SK-N-SH treated with all-trans-retinoic acid at 6 μM for 48 hours (cell line): ENCODE measurements around the gene PPFIA1.

Experiments
- CREB5 ChIP-seq: fragments of 250-450 bp; sonication (Bioruptor Pico); IDR thresholded peaks from 2 replicates; pipeline ENCODE4 v1.5.1; 2020; ENCODE audit warnings: low read depth, mild to moderate bottlenecking, moderate library complexity
- OSR1 ChIP-seq: fragments of 250-450 bp; sonication (Bioruptor Pico); IDR thresholded peaks from 2 replicates; pipeline ENCODE4 v1.8.0; 2022; ENCODE audit warnings: moderate library complexity, mild to moderate bottlenecking, inconsistent platforms
- ZNF565 ChIP-seq: fragments of 450-650 bp; formaldehyde crosslinking; conservative IDR thresholded peaks from 2 replicates; pipeline ENCODE4 v1.5.0; 2020; ENCODE audit warnings: low read depth, mild to moderate bottlenecking, moderate library complexity
- TF ChIP-seq, protein P1 (sequence below): fragments of 250-450 bp; sonication (Bioruptor Pico); IDR thresholded peaks from 2 replicates; pipeline ENCODE4 v1.5.0; 2020; ENCODE audit warnings: mild to moderate bottlenecking, moderate library complexity
- TF ChIP-seq, protein P2 (sequence below): fragments of 250-450 bp; sonication (Bioruptor Pico); IDR thresholded peaks from 2 replicates; pipeline ENCODE4 v1.8.0; 2020; ENCODE audit warnings: mild to moderate bottlenecking, moderate library complexity, borderline replicate concordance

- no peak for TF ChIP-seq CREB5 (CRISPR knock-in tag)
- TF ChIP-seq, protein P1, sequence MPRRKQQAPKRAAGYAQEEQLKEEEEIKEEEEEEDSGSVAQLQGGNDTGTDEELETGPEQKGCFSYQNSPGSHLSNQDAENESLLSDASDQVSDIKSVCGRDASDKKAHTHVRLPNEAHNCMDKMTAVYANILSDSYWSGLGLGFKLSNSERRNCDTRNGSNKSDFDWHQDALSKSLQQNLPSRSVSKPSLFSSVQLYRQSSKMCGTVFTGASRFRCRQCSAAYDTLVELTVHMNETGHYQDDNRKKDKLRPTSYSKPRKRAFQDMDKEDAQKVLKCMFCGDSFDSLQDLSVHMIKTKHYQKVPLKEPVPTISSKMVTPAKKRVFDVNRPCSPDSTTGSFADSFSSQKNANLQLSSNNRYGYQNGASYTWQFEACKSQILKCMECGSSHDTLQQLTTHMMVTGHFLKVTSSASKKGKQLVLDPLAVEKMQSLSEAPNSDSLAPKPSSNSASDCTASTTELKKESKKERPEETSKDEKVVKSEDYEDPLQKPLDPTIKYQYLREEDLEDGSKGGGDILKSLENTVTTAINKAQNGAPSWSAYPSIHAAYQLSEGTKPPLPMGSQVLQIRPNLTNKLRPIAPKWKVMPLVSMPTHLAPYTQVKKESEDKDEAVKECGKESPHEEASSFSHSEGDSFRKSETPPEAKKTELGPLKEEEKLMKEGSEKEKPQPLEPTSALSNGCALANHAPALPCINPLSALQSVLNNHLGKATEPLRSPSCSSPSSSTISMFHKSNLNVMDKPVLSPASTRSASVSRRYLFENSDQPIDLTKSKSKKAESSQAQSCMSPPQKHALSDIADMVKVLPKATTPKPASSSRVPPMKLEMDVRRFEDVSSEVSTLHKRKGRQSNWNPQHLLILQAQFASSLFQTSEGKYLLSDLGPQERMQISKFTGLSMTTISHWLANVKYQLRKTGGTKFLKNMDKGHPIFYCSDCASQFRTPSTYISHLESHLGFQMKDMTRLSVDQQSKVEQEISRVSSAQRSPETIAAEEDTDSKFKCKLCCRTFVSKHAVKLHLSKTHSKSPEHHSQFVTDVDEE = no peak
- TF ChIP-seq, protein P2, sequence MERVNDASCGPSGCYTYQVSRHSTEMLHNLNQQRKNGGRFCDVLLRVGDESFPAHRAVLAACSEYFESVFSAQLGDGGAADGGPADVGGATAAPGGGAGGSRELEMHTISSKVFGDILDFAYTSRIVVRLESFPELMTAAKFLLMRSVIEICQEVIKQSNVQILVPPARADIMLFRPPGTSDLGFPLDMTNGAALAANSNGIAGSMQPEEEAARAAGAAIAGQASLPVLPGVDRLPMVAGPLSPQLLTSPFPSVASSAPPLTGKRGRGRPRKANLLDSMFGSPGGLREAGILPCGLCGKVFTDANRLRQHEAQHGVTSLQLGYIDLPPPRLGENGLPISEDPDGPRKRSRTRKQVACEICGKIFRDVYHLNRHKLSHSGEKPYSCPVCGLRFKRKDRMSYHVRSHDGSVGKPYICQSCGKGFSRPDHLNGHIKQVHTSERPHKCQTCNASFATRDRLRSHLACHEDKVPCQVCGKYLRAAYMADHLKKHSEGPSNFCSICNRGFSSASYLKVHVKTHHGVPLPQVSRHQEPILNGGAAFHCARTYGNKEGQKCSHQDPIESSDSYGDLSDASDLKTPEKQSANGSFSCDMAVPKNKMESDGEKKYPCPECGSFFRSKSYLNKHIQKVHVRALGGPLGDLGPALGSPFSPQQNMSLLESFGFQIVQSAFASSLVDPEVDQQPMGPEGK = no peak
- no peak for TF ChIP-seq OSR1 (CRISPR knock-in tag)
- no peak for TF ChIP-seq ZNF565 (CRISPR knock-in tag)
These were observed 162.5 kb downstream of the PPFIA1 start for GRCh38 chr11:70433038-70433437.
